PC-9 (cell line): ENCODE data around the gene CCDC28B. TPM values are rescaled to one million over a fixed set of nuclear protein-coding genes. Genes with fewer than 3 reads are reported as not detected.

ENCODE experiments used
- BruUV-seq: library from RNA; stranded (reverse); fragments of 400-500 nt; replicated peaks from 2 replicates; lab custom pipeline; 2021; lab: Mats Ljungman, UMichigan
- CTCF ChIA-PET: fragments of 300-600 bp; sonication (Branson Sonifier 250); formaldehyde crosslinking; loops from one replicate; lab custom pipeline; 2022; ENCODE audit warnings: antibody characterized with exemption; lab: Charles Lee
- POLR2A ChIA-PET: fragments of 300-600 bp; sonication (Branson Sonifier 250); formaldehyde crosslinking; loops from one replicate; lab custom pipeline; 2022; ENCODE audit warnings: antibody characterized with exemption; ENCODE audit not compliant: unreplicated experiment; lab: Charles Lee
- DNase-seq, 2 experiments: peaks; one replicate each; pipeline versions ENCODE4 v3.0.0 to v3.0.0-alpha.2; 2015 to 2022; ENCODE audit warnings: mixed read lengths in 1 of 2
- H2AFZ ChIP-seq: fragments of 200-600 bp; sonication (generic); 2 replicates; pipeline ENCODE4 v1.8.1; 2017; ENCODE audit warnings: antibody characterized with exemption
- H3F3A ChIP-seq: fragments of 200-600 bp; sonication (generic); 2 replicates; pipeline ENCODE4 v1.8.1; 2017; ENCODE audit warnings: antibody characterized with exemption, mild to moderate bottlenecking, low read depth; ENCODE audit not compliant: insufficient read depth
- H3K27ac ChIP-seq: fragments of 200-600 bp; sonication (generic); 2 replicates; pipeline ENCODE4 v1.6.1; 2016; ENCODE audit warnings: mixed run types
- H3K27me3 ChIP-seq: fragments of 200-600 bp; sonication (generic); 2 replicates; pipeline ENCODE4 v1.6.1; 2016; ENCODE audit warnings: low read depth, mixed run types; ENCODE audit not compliant: insufficient read depth
- H3K36me3 ChIP-seq: fragments of 200-600 bp; sonication (generic); 2 replicates; pipeline ENCODE4 v1.6.1; 2016; ENCODE audit warnings: low read depth, mixed run types
- H3K4me1 ChIP-seq: fragments of 200-600 bp; sonication (generic); replicated peaks from 2 replicates; pipeline ENCODE4 v1.6.1; 2016; ENCODE audit warnings: mixed run types; ENCODE audit not compliant: insufficient read depth
- H3K4me2 ChIP-seq: fragments of 200-600 bp; sonication (generic); 2 replicates; pipeline ENCODE4 v1.6.1; 2017; ENCODE audit warnings: mixed run types
- H3K4me3 ChIP-seq: fragments of 200-600 bp; sonication (generic); 2 replicates; pipeline ENCODE4 v1.6.1; 2016; ENCODE audit warnings: mixed run types
- H3K79me2 ChIP-seq: fragments of 200-600 bp; sonication (generic); 2 replicates; pipeline ENCODE4 v1.6.1; 2017; ENCODE audit warnings: low read depth, mixed run types
- H3K9me2 ChIP-seq: fragments of 200-600 bp; sonication (generic); 2 replicates; pipeline ENCODE4 v1.8.1; 2017; ENCODE audit warnings: mild to moderate bottlenecking; ENCODE audit not compliant: insufficient read depth
- H3K9me3 ChIP-seq: fragments of 200-600 bp; sonication (generic); 2 replicates; pipeline ENCODE4 v1.8.1; 2016; ENCODE audit warnings: low read depth; ENCODE audit not compliant: insufficient read depth
- H4K20me1 ChIP-seq: fragments of 200-600 bp; sonication (generic); 2 replicates; pipeline ENCODE4 v1.8.1; 2017; ENCODE audit not compliant: insufficient read depth
- CTCF ChIP-seq: fragments of 200-600 bp; sonication (generic); conservative IDR thresholded peaks from 2 replicates; pipeline ENCODE4 v1.6.1; 2017; ENCODE audit warnings: mixed run types, antibody characterized with exemption, mild to moderate bottlenecking, moderate library complexity
- EZH2 ChIP-seq: fragments of 200-600 bp; sonication (generic); IDR thresholded peaks from 2 replicates; pipeline ENCODE4 v1.8.0; 2017; ENCODE audit warnings: antibody characterized with exemption, low read depth
- intact Hi-C: fragments of 100-400 bp; cut with micrococcal nuclease; formaldehyde crosslinking; loops from one replicate; pipeline ENCODE4 v1.10.0; 2022; ENCODE audit not compliant: unreplicated experiment
- total RNA-seq: library from RNA; stranded (reverse); gene quantifications from 2 replicates; pipeline ENCODE4 v1.2.3, GENCODE V29; 2021

The CCDC28B gene
- total RNA-seq, 1 experiment from 2014 or later, result 4.4 TPM

DNA sequence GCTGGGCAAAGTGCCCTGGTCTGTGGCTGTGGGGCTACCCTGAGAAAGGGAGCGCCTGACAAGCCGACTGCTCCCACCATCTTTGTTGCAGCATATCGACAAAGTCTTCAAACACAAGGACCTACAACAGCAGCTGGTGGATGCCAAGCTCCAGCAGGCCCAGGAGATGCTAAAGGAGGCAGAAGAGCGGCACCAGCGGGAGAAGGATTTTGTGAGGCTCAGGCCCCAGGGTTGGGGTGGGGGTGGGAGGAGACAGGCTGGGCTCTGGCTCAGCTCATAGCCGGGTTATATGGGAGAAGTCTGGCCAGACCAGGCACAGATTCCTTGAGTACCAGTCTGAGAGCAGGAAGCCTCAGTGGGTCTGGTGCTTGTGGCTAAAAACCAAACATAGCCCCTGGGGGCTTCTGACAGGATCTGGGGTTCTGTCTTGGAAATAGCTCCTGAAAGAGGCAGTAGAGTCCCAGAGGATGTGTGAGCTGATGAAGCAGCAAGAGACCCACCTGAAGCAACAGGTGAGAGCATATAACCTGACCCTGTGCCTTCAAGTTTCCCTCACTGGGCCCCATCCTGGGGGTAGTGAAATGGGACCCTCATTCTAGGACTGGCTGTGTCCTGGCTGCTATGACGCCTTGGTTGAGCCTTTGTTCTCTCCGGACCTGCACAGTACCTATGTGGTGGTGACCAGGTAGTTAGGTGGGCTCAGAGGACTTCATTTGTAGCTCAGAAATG, 8.0 kb upstream of the CCDC28B start:
- Histone ChIP-seq H3K36me3 (peaks cover 58% of the 10 kb centered on the region), H2AFZ (no peak overlapping the region), H3K4me3 (no peak overlapping the region), H3K79me2 (0 out of 2 replicates have a peak, but pooled peaks cover 2% of the 10 kb centered on the region), H3K4me1 (no peaks in the 10 kb centered on the region), H3K4me2 (no peak overlapping the region), H3K27me3 (no peaks in the 10 kb centered on the region), H3K27ac (no peak overlapping the region), H3K9me2 (no peaks in the 10 kb centered on the region), H3K9me3 (no peaks in the 10 kb centered on the region), H3F3A (peaks cover 20% of the 10 kb centered on the region; the same call in 1 of the 2 replicates), H4K20me1 (peaks cover 7% of the 10 kb centered on the region)
- ChIA-PET CTCF (no interaction called here), POLR2A (no interaction called here)
- intact Hi-C loops, result no loop called here
- DNase-seq, result no peak
- TF ChIP-seq CTCF (no peak), EZH2 (no peak)
- no TSS peak for BruUV-seq

DNA sequence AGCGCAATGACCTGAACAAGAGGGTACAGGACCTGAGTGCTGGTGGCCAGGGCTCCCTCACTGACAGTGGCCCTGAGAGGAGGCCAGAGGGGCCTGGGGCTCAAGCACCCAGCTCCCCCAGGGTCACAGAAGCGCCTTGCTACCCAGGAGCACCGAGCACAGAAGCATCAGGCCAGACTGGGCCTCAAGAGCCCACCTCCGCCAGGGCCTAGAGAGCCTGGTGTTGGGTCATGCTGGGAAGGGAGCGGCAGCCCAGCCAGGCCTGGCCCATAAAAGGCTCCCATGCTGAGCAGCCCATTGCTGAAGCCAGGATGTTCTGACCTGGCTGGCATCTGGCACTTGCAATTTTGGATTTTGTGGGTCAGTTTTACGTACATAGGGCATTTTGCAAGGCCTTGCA, 5.4 kb upstream of the CCDC28B start:
- H3K4me2 ChIP-seq, result no peak overlapping the region
- H4K20me1 ChIP-seq, result peaks cover 7% of the 10 kb centered on the region
- no peaks in the 10 kb centered on the region for H3K9me2 ChIP-seq
- H3K27ac ChIP-seq, result no peak overlapping the region
- intact Hi-C loops, result no loop called here
- no peaks in the 10 kb centered on the region for H3K4me1 ChIP-seq
- peak in 1 of 2 experiments; percentile 16 for DNase-seq
- H3K79me2 ChIP-seq, result no peaks in the 10 kb centered on the region
- TF ChIP-seq EZH2, result no peak
- peaks cover 40% of the 10 kb centered on the region for H3K36me3 ChIP-seq
- ChIA-PET CTCF (no interaction called here), POLR2A (no interaction called here)
- H3F3A ChIP-seq, result peaks cover 44% of the 10 kb centered on the region; the same call in 1 of the 2 replicates
- H2AFZ ChIP-seq, result no peak overlapping the region
- H3K9me3 ChIP-seq, result no peaks in the 10 kb centered on the region
- no peak overlapping the region for H3K4me3 ChIP-seq
- no TSS peak for BruUV-seq
- no peaks in the 10 kb centered on the region for H3K27me3 ChIP-seq

DNA sequence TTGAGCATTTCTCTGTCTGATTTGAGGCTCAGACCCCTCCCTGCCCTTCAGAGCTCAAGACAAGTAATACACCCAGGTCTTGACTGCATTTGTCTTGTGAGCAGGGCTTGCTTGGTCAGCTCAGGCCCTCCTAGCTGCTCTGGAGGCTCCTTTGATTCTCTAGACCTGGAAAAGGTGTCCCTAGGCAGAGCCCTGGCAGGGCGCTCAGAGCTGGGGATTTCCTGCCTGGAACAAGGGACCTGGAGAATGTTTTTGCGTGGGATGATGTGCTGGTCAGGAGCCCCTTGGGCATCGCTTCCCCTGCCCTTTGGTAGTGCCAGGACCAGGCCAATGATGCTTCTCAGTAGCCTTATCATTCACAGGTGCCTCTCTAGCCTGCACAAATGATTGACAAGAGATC, 4.9 kb upstream of the CCDC28B start:
- H3K36me3 ChIP-seq, result peaks cover 34% of the 10 kb centered on the region

More for the DNA sequence above, 4.9 kb upstream of the CCDC28B start:
- DNase-seq, result no peak
- no peaks in the 10 kb centered on the region for H3K9me2 ChIP-seq
- no peak overlapping the region for H3K4me3 ChIP-seq
- H3K79me2 ChIP-seq, result no peaks in the 10 kb centered on the region
- H3K4me1 ChIP-seq, result no peaks in the 10 kb centered on the region
- H2AFZ ChIP-seq, result no peak overlapping the region
- intact Hi-C loops, result no loop called here
- POLR2A ChIA-PET, result no interaction called here
- no peak overlapping the region for H3K4me2 ChIP-seq
- no peak for TF ChIP-seq EZH2
- no peak for TF ChIP-seq CTCF
- no peaks in the 10 kb centered on the region for H3K9me3 ChIP-seq
- peaks cover 47% of the 10 kb centered on the region; the same call in 1 of the 2 replicates for H3F3A ChIP-seq
- H3K27me3 ChIP-seq, result no peaks in the 10 kb centered on the region
- H3K27ac ChIP-seq, result no peak overlapping the region
- peaks cover 7% of the 10 kb centered on the region for H4K20me1 ChIP-seq
- CTCF ChIA-PET, result no interaction called here
- BruUV-seq, result no TSS peak
